Stimulated activated CD4-positive, alpha-beta T cell treated with anti-CD3 and anti-CD28 coated beads, Interleukin-4, amount 100 ng/mL, for 24 hours (primary cell): Measurements from ENCODE around the gene GNG2.
A peak's percentile ranks its signal among the peaks of the same experiment; 100 is the strongest.

Source experiments
- DNase-seq: peaks from one replicate; pipeline ENCODE4 v3.0.0-alpha.2; 2020

Gene GNG2

DNA sequence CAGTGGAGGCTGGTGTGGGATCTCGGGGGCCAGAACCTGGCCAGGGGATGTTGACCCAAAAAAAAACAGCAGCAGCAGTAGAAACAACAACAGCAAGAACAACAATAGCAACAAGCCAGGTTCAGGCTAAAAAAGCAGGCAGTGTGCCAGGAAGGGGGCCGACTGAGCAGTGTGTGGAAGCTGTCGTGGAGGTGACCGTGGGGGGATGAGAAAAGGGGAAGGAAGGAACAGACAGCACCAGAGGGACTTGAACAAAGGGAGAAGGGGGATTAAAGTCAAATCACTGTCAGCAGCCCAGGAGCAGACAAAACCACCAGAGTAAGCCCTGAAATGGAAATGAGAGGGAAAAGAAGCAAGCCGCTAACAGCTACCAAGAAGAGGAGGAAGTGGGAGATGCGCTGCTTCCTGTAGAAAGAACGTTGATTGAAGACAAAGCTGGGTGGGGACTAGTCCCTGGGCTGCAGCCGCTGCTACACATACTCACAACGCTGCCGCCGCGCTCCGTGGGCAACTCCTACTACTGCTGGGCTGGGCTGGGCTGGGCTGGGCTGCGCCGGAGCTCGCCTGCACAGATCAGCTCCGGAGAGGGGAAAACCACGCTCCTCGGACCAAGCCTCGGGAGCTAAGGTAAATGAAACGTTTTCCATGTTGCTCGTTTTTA lies at the start of gene GNG2:
Gene GNG2, plus strand, starts transcription at position 449 of the 661 bp plus-strand sequence. CDS start 90,067 bp downstream, outside the sequence.
- peak; percentile 79 for DNase-seq

GRCh38 chr14:51811706-51812105 lies 48.7 kb upstream of the GNG2 start:
- DNase-seq, result no peak

- DNase-seq, result no peak
Measured at GRCh38 chr14:51816031-51816430, 44.4 kb upstream of the GNG2 start.

DNA sequence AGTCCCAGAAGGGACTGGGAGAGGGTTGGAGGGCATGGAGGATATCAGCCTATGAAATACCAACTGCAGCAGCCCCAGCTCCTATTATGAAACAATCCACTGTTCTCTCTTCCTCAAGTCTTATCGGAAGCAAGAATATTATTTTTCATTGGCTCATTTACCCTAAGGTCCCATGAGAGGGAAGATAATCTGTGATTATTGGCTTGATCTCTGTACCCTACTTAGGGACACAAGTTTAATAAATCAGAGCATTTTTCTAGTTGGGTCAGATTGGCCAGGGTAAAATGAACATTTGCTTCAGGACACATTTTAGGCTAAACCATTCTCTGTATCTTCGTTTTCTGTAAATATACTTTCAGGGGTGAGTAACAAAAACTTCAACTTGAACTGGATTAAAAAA lies 43.1 kb upstream of the GNG2 start:
- DNase-seq, result no peak

GRCh38 chr14:51818748-51819380 lies 41.5 kb upstream of the GNG2 start:
- DNase-seq, result no peak

GRCh38 chr14:51821822-51822221 lies 38.6 kb upstream of the GNG2 start:
- DNase-seq, result no peak

- DNase-seq, result no peak
Measured at GRCh38 chr14:51822499-51822898, 37.9 kb upstream of the GNG2 start.

- no peak for DNase-seq
Measured at GRCh38 chr14:51823706-51824105, 36.7 kb upstream of the GNG2 start.

GRCh38 chr14:51824191-51824590 lies 36.2 kb upstream of the GNG2 start:
- no peak for DNase-seq

DNA sequence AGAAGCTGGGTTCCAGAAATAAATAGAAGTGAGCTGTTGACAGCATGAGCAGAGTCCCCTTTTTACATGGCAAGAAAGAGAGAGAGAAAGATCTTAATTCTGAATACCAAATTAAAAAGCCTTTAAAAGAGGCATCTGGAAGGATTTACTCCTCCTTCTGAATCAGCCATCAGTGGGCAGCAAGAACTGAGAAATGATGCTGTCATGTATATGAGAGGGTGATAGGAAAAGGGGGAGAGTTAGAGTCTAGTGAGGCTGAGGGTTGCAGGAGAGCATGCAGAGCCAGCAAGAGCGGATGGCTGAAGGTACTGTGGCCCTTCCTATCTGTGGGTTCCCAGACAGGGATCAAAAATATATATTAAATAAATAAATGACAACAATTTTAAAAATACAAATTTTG lies 34.5 kb upstream of the GNG2 start:
- no peak for DNase-seq

- DNase-seq, result peak; percentile 77
Measured at GRCh38 chr14:51828017-51828797, 32.2 kb upstream of the GNG2 start.

DNA sequence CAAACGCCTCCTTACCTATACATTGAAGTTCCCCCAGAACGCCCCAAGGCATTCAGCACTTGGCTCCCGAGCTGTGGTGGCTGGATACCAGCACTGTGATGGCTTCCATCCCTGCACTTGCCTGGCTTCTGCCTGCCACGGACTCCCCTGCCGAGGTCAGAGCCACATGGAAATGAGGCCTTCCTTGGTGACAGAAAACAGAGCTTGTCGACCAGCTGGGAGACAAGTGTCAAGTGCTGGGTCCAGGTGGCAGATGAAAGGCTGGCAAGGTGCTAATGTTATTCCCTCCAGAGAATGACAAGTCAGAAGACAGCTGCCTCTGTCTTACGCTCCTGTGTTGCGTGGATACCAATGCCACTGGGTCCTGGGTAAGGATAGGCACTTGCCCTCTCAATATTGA lies 26.2 kb upstream of the GNG2 start:
- no peak for DNase-seq

- no peak for DNase-seq
Measured at GRCh38 chr14:51836417-51836816, 24.0 kb upstream of the GNG2 start.

GRCh38 chr14:51844081-51844881 lies 16.1 kb upstream of the GNG2 start:
- DNase-seq, result no peak

DNA sequence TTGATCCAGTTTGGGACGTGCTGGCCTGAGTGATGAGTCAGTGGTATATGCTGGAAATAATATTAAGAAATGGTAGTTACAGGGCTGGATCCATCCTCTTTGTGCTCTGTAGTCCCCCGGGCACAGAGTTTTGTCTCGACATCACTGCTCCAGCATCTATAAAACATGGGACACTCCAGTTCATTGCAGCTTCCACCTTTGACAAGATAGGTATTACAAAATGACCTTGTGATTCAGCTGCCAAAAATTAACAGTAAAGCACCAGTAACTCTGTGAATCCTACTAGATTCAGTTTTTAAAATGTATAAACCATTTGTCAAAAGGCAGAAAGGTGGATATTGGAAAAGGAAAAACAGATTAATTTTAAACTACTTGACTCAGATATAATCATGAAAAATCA lies 14.6 kb upstream of the GNG2 start:
- no peak for DNase-seq

DNA sequence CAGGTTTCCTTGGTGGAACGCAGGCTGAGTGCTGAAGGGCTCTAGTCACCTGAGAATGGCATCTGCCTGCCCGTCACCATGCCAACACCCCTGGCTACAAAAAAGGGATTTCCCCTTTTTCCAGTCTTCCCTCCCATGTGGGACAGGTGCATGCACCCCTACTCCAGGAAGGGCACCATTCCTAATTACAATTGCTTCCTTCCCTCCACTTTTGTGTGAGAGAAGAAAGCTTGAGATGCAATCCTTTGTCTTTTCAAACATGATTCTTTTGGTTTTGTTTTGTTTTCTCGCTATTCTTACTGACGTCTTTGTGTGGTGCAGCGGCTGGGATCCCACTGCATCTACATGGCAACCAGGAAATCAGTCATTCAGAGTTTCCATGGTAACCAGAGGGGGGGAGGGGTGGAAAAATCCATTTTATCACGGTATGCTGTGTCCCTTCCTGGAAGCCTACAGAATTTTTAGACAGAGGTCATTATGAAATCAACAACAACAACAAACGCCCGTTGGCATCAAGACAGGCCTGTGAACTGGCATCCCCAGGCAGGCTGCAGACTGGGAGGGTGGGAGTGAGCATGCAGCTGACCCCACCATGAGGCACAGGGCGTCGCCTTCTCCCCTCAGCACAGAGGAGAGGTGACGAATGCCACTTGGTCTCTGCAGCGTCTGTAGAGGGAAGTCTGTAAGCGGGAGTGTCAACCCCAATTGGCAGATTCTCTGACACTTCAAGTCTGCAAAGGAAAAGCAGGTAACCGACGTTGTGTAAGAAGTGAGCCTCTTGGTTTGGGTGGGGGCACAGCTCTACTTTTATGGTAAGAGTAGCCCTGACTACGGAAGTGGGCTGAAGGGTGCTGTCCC lies 13.6 kb upstream of the GNG2 start:
- DNase-seq, result peak; percentile 89

DNA sequence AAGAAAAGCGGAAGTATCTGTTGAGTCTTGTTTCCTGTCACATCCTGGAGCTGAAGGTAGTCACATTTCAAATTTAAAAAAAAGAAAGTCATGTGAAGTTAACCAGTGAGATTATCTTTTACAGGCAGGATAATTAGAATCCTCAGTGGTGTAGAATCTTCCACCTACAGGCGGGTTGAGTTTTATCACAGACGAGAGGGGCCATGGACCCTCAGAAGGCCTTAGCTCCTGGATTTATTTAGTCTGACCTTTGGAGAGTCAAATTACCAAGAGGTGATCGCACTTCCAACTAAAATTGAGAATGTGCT lies 13.0 kb upstream of the GNG2 start:
- DNase-seq, result no peak

GRCh38 chr14:51848120-51848519 lies 12.3 kb upstream of the GNG2 start:
- DNase-seq, result no peak

GRCh38 chr14:51849097-51849496 lies 11.3 kb upstream of the GNG2 start:
- peak; percentile 61 for DNase-seq

- DNase-seq, result no peak
Measured at GRCh38 chr14:51850651-51851050, 9.8 kb upstream of the GNG2 start.

DNA sequence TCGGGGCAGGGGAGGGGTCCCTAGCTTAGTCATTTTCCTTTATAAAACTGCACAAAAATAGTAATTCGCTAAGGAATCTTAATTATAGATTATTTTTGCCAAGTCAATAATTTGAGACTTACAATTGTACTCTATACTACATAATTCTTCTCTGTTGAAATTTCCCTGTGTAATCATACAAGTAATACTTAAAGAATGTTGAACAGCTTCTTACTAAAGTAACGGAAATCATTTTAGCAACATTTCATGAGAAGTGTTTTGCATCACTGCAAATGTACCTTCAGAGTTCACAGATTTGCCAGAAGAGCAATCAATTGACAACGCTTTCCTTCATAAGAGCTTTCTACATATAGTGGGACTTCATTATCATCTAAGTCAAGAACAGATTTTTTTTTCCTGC lies 7.9 kb upstream of the GNG2 start:
- DNase-seq, result no peak

DNA sequence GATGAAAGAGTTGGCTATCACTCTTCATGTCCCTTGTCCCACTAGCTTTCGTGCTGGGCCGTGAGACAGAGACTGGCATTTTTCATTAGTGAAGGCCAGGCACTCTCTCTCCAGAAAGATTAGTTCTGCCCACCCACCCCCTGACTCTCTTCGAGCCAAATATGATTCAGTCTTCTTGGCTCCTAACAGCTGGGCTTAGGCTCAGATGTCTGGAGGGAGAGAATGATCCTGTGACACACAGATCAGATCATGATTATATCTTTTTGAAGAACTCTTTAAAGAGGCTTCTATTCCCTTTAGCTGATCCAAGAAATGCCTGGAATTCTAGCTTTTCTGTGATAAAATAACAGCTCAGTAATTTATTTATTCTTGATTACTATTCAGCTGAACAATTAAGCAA lies 5.2 kb upstream of the GNG2 start:
- no peak for DNase-seq
